ENCODE measurements around the gene VKORC1L1. TPM values are rescaled to one million over a fixed set of nuclear protein-coding genes. Genes with fewer than 3 reads are reported as not detected.
"Not testable (repeated sequence)": the region's sequence is repeated elsewhere in the genome, so short reads cannot be mapped to it uniquely, and the experiment has no call there.

The VKORC1L1 gene
- total RNA-seq, 1 experiment from 2014 or later = 16.9 TPM

DNA sequence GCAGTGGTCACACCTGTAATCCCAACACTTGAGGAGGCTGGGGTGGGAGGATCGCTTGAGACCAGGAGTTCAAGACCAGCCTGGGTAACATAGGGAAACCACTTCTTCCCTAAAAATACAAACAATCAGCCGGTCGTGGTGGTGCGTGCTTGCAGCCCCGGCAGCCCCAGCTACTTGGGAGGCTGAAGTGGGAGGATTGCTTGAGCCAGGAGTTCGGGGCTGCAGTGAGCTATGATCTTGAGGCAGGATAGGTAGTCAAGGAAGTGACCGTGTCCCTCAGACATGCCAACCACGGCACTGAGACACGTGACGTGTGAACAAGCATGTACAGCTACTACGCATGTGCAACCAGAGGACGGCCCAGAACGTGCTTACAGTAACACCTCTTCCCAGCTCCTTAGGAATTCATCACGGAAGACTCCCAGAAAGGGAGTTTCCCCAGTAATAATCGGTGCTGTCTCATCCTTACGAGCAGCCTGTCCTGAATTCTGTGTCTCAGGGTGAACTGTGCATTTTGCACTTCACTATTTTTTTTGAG, 103.9 kb downstream of the VKORC1L1 start:
- no peak for DNase-seq (ENCODE audit: low spot score)

DNA sequence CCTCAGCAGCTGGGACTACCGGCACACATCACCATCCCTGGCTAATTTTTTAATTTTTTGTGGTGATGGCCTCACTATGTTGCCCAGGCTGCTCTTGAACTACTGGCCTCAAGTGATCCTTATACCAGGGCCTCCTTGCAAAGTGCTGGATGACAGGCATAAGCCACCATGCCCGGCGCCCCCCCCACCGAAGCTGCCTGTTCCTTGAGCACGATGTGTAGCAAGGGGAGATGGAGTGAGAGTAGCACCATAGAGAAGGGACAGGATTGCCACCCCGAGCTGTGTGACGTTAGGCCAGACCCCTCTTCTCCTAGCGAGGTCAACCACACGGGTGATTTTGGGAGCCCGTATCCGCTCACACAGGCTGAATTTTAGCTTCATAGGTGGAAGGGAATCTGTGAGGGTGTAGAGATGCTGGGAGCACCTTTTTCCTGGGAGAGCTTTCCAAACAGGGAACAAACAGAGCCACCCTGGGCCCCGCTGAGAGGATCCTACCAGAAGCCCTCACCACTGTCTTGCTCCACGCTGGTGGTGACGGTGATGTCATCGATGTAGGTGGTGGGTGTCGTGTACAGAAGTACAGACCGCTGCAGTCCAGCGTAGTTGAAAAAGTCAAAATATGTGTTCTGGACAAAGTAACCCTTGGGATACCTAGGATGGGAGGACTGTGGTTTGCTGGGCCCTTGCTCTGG, 106.2 kb downstream of the VKORC1L1 start:
- DNase-seq (ENCODE audit: low spot score) = no peak

DNA sequence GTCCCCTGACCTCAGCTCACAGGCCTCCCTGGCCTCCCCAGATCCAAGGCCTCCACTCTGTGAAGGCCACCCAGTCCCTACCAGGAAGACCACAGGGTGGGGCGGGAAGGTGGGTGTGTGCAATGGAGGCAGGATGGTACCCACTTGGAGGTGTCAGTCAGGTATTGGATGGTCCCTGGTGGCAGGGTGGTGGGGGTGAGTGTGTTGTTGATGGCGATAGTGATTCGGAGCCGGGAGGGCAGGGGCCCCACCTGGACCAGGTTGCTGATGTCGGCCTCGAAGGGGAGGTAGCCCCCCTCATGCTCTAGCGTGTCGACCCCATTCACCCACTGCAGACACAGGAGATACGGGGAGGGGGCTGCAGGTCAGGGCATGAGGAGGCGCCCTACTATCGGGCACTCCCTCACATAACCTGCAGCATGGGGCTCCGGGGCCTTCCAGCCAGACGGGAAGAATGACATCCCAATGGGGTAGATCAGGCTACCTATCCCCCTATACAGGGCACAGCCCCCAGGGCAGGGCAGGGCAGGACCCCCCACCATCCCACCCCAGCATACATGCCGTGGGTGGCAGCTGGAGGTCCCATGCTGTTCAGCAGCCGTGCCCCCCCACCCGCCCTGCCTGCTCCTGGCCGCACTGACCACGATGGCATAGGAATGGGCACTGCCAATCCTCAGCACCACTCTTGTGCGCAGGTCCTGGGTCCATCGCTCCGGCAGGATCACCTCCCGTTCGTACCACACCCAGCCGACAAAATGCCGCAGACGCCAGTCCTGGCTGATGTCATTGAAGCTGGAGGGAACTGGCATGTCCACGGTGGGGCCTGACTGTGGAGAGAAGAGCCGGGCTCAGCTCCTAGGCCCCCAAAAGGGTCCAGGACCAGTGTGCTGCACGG, 107.0 kb downstream of the VKORC1L1 start:
- no peak for DNase-seq (ENCODE audit: low spot score)

DNA sequence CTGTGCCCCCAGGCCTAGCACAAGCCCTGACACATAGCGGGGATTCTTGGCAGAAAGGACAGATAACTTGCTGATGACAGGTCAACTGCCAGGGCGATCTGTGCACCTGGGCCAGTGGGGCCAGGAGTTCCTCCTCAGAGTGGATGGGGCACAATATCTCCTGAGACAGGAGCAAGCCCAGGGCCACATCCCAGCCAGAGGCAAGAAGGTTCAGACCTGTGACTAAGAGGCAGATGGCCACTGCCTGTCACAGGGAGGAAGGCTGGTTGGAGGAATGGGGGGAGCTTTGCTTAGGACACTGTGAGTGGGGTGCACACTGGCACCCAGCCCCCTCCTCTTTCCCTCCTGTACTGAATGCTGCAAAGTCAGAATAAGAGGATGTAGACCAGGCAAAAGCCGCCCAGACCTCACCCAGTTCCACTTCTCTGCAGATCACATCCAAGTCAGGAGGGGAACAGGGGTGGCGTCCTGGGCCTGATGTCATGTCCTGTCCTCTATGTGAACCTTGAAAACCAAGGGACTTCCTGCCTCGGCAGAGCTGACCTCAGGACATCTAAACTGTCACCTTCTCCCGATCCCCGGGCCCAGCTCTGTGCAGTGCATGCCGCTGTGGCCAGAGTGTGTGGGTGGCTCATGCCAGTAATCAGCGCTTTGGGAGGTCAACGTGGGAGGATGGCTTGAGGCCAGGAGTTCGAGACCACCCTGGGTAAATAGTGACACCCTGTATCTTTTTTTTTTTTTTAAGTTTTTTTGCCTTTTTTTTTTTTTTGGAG, 107.8 kb downstream of the VKORC1L1 start:
- DNase-seq (ENCODE audit: low spot score) = peak; percentile 70

DNA sequence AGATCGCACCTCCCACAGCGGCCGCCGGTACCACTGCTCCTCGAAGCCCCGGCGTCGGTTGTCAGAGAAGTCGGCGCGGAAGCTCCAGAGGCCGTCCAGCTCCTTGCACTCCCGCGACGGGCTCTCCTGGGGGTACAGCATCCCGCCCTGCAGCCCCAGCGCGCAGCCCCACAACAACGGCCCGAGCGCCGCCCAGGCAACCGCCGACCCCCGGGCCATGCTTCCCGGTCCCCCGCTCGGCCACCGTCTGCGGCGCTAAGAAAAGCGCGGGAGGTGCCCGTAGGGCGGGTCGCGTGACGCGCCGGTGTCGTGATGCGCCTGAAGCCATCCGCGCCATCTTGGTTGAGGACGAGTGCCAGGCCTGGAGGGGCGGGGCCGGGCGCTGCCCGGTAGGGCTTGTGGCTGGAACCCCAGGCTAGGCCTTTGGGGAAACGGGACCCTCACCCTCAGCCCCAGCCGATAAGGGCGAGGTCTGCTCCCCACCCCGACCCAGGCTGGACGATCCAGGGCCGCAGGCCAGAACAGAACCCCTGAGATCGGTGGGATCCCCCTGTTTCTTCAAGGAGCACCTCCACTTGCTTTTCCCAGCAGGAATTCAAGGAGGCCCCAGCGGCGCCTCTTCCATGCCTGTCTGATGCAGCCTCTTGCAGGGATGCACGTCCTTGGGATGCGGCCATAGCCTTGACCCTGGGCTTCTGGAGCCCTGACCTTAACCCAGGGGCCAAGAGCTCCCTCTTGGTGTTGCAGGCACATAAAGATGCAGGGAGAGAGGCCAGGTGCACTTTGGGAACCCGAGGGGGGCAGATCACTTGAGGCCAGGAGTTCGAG, 109.3 kb downstream of the VKORC1L1 start, which contains the start of gene GUSB:
Gene GUSB, minus strand, starts transcription at position 249 of the 828 bp plus-strand sequence. Its CDS starts 30 bp downstream, at position 219.
- DNase-seq (ENCODE audit: low spot score) = peak; percentile 90

DNA sequence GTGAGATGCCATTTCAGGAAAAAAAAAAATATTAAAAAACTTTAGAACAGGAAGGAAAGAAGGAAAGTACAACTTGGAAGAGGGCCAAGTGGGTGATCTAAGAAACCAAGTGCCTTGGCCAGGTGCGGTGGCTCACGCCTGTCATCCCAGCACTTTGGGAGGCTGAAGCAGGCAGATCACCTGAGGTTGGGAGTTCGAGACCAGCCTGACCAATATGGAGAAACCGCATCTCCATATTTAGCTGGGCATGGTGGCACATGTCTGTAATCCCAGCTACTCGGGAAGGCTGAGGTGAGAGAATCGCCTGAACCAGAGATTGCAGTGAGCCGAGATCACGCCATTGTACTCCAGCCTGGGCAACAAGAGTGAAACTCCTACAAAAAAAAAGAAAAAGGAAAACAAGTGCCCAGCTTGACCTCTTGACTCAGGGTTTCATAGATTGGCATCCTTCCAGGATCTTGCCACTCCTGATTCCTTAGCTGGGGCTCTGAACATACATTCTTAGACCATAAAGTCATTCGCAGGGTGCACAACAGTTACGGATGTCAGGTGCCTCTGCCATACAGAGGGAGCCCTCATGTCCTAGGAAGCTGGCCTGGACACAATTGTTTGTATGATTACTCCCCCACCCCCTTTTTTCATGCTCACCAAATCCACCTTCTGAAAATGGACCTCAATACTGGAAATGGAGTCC, 111.2 kb downstream of the VKORC1L1 start:
- no peak for DNase-seq (ENCODE audit: low spot score)

DNA sequence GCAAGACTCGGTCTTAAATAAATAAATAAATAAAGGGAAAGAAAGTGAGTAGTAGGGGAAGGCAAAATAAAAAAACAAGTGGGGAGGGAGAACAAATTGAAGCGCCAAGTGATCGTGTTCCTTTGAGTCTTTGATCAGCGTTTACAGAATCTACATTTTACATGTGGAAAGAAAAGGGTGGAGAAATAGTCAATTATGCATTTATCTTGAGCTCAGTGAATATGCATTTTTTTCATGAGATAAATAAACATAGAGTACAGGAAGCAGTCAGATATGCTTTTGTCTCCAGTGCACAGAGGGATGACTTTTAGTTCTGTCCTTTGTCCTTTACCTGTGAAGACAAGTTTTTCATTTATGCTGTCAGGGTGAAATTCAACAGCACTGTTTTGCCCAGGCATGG, 115.2 kb downstream of the VKORC1L1 start:
- DNase-seq (ENCODE audit: low spot score) = no peak

DNA sequence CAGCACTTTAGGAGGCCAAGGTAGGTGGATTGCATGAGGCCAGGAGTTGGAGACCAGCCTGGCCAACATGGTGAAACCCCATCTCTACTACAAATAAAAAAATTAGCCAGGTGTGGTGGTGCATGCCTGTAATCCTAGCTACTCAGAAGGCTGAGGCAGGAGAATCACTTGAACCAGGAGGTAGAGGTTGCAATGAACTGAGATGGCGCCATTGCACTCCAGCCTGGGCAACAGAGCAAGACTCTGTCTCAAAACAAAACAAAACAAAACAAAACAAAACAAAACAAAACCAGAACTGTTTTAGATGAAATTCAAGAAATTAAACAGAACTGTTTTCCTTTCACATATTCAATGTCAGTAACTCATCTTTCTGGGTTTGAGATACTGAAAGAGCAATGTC, 115.6 kb downstream of the VKORC1L1 start:
- not testable (repeated sequence) for DNase-seq (ENCODE audit: low spot score)

DNA sequence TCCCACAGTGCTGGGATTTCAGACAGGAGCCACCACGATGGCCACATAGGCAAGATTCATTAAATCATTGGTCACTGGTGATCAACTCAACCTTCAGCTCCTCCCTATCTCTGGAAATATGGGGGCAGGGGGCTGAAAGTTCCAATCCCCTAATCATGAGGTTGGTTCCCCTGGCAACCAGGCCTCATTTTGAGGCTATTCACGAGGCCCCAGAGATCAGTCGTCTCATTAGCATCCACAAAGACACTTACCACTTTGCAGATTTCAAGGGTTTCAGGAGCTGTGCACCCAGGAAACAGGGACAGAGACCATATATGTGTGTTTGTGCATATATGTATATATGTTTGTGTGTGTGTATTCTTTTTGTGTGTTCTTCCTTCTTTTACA, 116.8 kb downstream of the VKORC1L1 start:
- no peak for DNase-seq (ENCODE audit: low spot score)

DNA sequence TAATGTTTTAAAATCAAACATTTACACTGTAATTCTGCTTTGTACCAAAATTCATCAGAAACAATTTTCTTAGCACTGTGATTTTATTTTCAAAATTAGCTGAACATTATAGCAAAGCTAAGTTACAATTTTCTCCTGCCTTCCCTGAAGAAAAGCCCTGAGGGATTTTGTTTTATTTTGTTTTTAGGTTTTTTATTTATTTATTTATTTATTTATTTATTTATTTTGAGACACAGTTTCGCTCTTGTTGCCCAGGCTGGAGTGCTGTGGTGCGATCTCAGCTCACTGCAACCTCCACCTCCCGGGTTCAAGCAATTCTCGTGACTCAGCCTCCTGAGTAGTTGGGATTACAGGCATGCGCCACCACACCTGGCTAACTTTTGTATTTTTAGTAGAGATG, 119.0 kb downstream of the VKORC1L1 start:
- not testable (repeated sequence) for DNase-seq (ENCODE audit: low spot score)

DNA sequence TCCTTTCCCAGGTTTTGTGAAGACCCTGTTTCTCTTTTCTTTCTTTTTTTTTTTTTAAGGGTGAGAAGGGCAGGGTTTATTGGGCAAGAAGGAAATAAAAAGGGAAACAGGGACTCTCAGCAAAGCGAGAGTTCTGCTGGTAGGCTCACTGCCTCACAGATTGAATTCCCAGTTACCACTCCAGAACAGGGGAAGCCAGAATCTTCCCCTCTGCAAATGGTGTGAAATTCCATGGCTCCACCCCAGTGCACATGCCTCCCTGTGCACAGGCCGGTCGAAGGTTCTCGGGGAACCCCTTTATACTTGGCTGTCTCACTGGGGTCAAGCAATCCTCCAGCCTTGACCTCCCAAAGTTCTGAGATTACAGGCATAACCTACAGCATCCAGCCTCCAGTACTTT, 119.7 kb downstream of the VKORC1L1 start:
- DNase-seq (ENCODE audit: low spot score) = no peak

DNA sequence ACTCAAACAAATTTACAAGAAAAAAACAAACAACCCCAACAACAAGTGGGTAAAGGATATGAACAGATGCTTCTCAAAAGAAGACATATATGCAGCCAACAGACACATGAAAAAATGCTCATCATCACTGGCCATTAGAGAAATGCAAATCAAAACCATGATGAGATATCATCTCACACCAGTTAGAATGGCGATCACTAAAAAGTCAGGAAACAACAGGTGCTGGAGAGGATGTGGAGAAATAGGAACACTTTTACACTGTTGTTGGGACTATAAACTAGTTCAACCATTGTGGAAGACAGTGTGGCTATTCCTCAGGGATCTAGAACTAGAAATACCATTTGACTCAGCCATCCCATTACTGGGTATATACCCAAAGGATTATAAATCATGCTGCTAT, 122.1 kb downstream of the VKORC1L1 start:
- not testable (repeated sequence) for DNase-seq (ENCODE audit: low spot score)

DNA sequence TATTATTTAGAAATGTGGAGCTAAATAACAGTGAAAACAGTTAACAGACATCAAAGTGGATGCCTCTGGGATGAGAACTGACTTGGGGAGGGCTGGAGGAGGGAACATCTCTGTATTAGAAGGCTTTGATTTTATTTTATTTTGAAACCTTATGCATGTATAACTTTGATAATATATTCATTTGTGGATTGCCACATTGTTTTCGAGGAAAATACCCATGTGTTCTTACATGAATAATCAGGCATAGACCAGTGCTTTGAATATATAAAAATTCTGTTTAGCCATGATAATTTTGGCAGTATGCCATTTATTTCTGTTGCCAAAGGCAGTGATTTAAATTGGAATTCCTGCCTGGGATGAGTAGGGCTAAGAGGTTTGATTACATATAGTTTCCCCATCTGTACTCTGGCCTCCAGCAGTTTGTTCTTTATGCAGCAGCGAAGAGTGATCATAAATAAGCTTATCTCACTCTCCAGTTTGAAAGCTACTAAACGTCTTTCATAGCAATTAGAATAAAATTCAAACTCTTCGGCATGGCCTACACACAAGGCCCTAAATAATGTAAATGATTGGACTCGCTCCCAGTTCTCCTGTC, 128.0 kb downstream of the VKORC1L1 start:
- not testable (repeated sequence) for DNase-seq (ENCODE audit: low spot score)

DNA sequence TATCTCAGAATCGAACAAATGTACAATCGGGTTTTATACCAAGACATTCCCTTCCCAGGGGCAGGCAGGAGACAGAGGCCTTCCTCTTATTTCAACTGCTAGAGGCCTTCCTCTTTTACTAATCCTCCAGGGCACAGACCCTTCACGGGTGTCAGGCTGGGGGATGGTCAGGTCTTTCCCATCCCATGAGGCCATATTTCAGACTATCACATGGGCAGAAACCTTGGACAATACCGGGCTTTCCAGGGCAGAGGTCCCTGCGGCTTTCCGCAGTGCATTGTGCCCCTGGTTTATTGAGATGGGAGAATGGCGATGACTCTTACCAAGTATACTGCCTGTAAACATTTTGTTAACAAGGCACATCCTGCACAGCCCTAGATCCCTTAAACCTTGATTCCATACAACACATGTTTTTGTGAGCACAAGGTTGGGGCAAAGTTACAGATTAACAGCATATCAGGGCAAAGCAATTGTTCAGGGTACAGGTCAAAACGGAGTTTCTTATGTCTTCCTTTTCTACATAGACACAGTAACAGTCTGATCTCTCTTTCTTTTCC, 132.3 kb downstream of the VKORC1L1 start:
- not testable (repeated sequence) for DNase-seq (ENCODE audit: low spot score)

DNA sequence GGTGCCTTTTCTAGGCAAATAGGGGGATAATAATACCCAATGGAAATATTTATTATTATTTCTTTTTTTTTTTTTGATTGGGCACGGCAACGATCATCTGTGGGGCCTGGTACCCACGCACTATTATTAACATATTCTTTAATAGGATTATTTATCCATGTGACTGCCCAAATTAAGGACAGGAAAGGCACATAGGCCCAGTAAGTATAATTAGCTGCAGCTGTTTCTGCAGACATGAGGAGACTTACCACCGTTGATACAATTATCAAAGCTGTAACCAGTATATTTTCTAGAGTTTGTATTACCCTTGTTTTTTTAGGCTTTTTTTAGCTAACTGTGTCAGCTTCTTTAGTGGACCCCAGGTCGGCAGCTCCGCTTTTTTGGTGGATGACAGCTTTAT, 134.4 kb downstream of the VKORC1L1 start:
- DNase-seq (ENCODE audit: low spot score) = no peak

Data from H4 (cell line).